Choroid plexus epithelial cell (primary cell): Measurements from ENCODE around the gene ABRACL.

ENCODE experiments used
- DNase-seq: peaks from one replicate; pipeline ENCODE4 v3.0.0-alpha.2; 2010; ENCODE audit warnings: low read depth
- H3K4me3 ChIP-seq: 2 replicates; pipeline ENCODE4 v1.5.1; 2011; ENCODE audit warnings: low read depth, mild to moderate bottlenecking, control low read depth, low read length, moderate library complexity
- CTCF ChIP-seq: conservative IDR thresholded peaks from 2 replicates; pipeline ENCODE4 v1.5.1; 2011; ENCODE audit warnings: low read depth, mild to moderate bottlenecking, control low read depth, inconsistent platforms, low read length, moderate library complexity

ABRACL gene

DNA sequence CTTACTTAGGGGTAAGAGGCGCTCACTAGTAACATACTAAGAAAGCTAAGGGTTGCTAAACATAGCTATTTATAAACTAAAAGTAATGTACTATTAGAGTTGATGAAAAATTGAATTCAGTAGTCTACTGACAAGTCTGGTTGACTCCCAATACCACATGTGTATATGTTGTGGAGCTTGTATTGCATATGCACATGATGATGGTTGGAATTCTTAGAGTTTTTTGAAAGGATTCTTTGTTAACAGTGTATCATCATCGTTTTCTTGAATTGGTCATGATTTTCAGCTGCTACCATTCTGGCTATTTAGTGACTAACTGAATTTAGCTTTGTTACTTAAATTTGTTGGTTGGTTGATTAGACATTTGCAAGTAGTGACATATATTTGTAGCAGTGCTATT is 27.2 kb downstream of the ABRACL start:
- no peak overlapping the region for H3K4me3 ChIP-seq
- TF ChIP-seq CTCF, result no peak
- DNase-seq, result no peak

DNA sequence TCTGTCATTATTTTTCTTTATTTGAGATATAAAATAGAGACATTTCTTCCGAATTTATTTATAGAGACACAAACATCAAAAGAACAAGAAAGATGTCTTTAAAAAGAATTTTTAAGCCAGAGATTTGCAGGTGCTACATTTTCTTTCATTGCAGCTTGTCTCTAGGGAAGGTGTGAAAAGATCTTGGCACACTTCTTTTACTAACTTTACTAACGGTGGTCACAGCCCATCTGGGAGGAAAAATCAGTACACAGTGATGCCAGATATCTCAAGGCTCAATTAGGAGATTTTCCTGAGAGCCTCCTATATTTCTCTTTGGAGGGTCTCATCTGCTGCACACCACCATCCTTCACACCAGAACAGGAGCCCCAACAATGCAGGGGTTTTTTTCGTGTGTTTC is 29.5 kb downstream of the ABRACL start:
- no peak for TF ChIP-seq CTCF
- DNase-seq, result no peak
- no peak overlapping the region for H3K4me3 ChIP-seq

GRCh38 chr6:139060332-139060731 is 31.8 kb downstream of the ABRACL start:
- no peak for TF ChIP-seq CTCF
- H3K4me3 ChIP-seq, result no peak overlapping the region
- DNase-seq, result peak; percentile 85

DNA sequence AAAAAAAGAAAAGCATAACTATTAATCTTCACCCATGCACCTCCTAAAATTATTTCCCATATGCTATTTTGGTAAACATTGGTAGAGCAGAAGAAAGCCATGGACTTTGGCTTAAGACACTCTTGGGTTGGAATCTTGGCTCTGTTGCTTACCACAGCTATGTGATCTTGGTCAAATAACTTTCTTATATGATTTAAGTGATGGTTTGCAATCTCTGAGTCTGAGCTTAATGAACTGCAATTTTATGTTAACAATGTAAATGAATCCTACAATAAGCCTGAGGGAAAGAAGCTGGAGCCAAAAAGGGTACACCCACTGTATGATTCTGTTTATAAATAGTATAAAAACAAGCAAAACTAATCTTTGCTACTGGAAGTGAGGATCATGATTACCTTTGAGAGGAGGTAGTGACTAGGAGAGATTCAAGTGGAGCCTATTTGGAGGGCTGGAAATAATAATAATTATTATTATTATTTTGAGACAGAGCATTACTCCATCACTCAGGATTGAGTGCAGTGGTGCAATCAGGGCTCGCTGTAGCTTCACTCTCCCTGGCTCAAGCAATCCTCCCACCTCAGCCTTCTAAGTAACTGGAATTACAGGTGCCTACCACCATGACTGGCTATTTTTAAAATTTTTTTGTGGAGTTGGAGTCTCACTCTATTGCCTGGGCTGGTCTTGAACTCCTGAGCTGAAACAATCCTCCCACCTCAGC is 34.5 kb downstream of the ABRACL start:
- no peak for TF ChIP-seq CTCF
- H3K4me3 ChIP-seq, result no peak overlapping the region
- peak; percentile 46 for DNase-seq

DNA sequence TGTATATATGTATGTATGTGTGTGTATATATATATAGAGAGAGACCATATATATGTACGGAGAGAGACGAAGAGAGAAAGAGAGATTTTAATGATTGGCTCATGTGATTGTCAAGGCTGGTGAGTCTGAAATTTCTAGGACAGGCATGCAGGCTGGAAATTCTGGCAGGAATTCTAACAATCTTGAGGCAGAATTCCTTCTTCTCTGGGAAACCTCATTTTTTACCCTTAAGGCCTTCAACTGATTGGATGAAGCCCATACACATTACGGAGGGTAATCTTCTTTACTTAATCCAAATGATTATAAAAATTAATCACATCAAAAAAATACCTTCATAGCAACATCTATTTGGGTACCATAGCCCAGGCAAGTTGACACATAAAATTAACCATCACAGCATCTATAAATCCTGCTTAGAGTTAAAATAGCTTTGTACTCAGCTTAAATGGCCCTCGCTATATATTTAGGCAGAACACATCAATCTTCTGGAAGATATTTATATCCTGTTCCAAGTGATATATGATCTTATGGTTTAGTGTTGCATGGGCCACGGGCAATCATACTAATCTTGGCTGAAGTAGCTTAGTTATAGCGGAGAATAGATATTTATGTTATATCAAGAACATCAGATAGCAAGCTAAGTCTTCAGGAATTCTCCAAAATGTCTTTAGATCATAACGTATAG is 36.6 kb downstream of the ABRACL start:
- DNase-seq, result no peak
- TF ChIP-seq CTCF, result no peak
- H3K4me3 ChIP-seq, result no peak overlapping the region

DNA sequence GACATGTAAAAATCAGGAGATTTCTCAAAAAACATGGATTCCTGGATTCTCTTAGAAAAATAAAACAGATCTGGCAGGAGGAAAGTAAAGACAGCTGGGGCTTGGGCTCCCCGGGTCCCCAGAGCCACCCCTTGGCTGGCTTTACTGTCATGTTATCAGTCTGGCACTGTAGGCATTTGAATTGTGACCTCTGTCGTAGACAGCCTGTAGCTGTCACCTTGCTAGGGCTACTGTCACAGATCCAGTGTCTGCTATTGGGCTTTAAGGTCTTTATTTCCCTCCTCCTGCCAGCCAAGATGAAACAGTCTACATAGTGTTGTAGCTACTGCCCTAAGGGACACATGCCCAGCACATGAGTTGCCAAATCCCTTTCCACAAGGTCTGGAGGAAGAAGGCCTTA is 37.5 kb downstream of the ABRACL start:
- DNase-seq, result no peak
- no peak overlapping the region for H3K4me3 ChIP-seq
- no peak for TF ChIP-seq CTCF

- no peak overlapping the region for H3K4me3 ChIP-seq
- TF ChIP-seq CTCF, result no peak
- no peak for DNase-seq
These were observed 40.3 kb downstream of the ABRACL start for GRCh38 chr6:139068846-139069245.
